Measurements from ENCODE around the gene MRPL53. TPM values are rescaled to one million over a fixed set of nuclear protein-coding genes. Genes with fewer than 3 reads are reported as not detected.

MRPL53 gene
- total and polyA plus RNA-seq, 4 donors = 23.3 to 106 (median 70.7) TPM

GRCh38 chr2:74441690-74442482 is 30.6 kb downstream of the MRPL53 start, which contains the start of gene RTKN:
Gene RTKN, minus strand, starts transcription at chr2:74441937. Its CDS starts 121 bp downstream, at chr2:74441816.
- Histone ChIP-seq H3K9ac (ENCODE audit: insufficient read depth in 1 of 2, low read length in 2 of 2) (peak within 1 kb of the TSS; percentile 53 to 81), H3K27ac (ENCODE audit: low read depth in 1 of 2, low read length in 1 of 2) (peak within 1 kb of the TSS; percentile 82 to 89), H3K4me1 (ENCODE audit: control insufficient read depth in 5 of 5, insufficient read depth in 5 of 5, low read length in 5 of 5) (peaks cover 0 to 52% (median 21%) of the 10 kb centered on the region in 5 donors), H3K27me3 (ENCODE audit: control insufficient read depth in 3 of 3, insufficient read depth in 3 of 3, low read length in 2 of 3) (no peaks in the 10 kb centered on the region), H3K4me3 (peak within 1 kb of the TSS; percentile 42), H3K9me3 (ENCODE audit: control insufficient read depth in 4 of 4, insufficient read depth in 3 of 4, low read length in 3 of 4) (no peaks in the 10 kb centered on the region), H3K36me3 (ENCODE audit: control insufficient read depth in 4 of 4, insufficient read depth in 4 of 4, low read length in 4 of 4) (no peaks in the 10 kb centered on the region)
- DNase-seq (peak; percentile 46 to 58 (median 52)), ATAC-seq (ENCODE audit: insufficient read depth, low FRiP score) (peak; percentile 73)
- 14 to 19% methylated on average over 75 of the region's 75 CpGs for WGBS, 2 donors
- no peak for TF ChIP-seq CTCF (IDR thresholded peaks at IDR 0.05; ENCODE audit: control extremely low read depth, extremely low read depth)

- Histone ChIP-seq H3K27ac (ENCODE audit: low read depth in 1 of 2, low read length in 1 of 2) (peak overlapping the region; percentile 82 to 89), H3K27me3 (ENCODE audit: control insufficient read depth in 3 of 3, insufficient read depth in 3 of 3, low read length in 2 of 3) (no peaks in the 10 kb centered on the region), H3K9me3 (ENCODE audit: control insufficient read depth in 4 of 4, insufficient read depth in 3 of 4, low read length in 3 of 4) (no peaks in the 10 kb centered on the region), H3K4me1 (ENCODE audit: control insufficient read depth in 5 of 5, insufficient read depth in 5 of 5, low read length in 5 of 5) (peaks cover 0 to 59% (median 21%) of the 10 kb centered on the region in 5 donors), H3K9ac (ENCODE audit: insufficient read depth in 1 of 2, low read length in 2 of 2) (peak overlapping the region; percentile 53 to 81), H3K4me3 (peak overlapping the region; percentile 42), H3K36me3 (ENCODE audit: control insufficient read depth in 4 of 4, insufficient read depth in 4 of 4, low read length in 4 of 4) (no peaks in the 10 kb centered on the region)
- DNase-seq (no peak), ATAC-seq (ENCODE audit: insufficient read depth, low FRiP score) (no peak)
- TF ChIP-seq CTCF (IDR thresholded peaks at IDR 0.05; ENCODE audit: control extremely low read depth, extremely low read depth) = no peak
- WGBS, 2 donors = 34 to 43% methylated on average over 33 of the region's 33 CpGs
Measured at GRCh38 chr2:74441170-74441689, 31.2 kb downstream of the MRPL53 start.

GRCh38 chr2:74440378-74441169 is 31.9 kb downstream of the MRPL53 start:
- Histone ChIP-seq H3K4me1 (ENCODE audit: control insufficient read depth in 5 of 5, insufficient read depth in 5 of 5, low read length in 5 of 5) (peaks cover 0 to 63% (median 21%) of the 10 kb centered on the region in 5 donors), H3K36me3 (ENCODE audit: control insufficient read depth in 4 of 4, insufficient read depth in 4 of 4, low read length in 4 of 4) (peaks cover 0 to 3% (median 0%) of the 10 kb centered on the region in 4 donors), H3K9ac (ENCODE audit: insufficient read depth in 1 of 2, low read length in 2 of 2) (peak overlapping the region; percentile 55 to 81), H3K9me3 (ENCODE audit: control insufficient read depth in 4 of 4, insufficient read depth in 3 of 4, low read length in 3 of 4) (no peaks in the 10 kb centered on the region), H3K27me3 (ENCODE audit: control insufficient read depth in 3 of 3, insufficient read depth in 3 of 3, low read length in 2 of 3) (no peaks in the 10 kb centered on the region), H3K4me3 (peak overlapping the region; percentile 50), H3K27ac (ENCODE audit: low read depth in 1 of 2, low read length in 1 of 2) (peak overlapping the region; percentile 82 to 89)
- 16 to 21% methylated on average over 42 to 45 of the region's 45 CpGs for WGBS, 2 donors
- peak; percentile 96 to 99 (median 98) for DNase-seq
- TF ChIP-seq CTCF (IDR thresholded peaks at IDR 0.05; ENCODE audit: control extremely low read depth, extremely low read depth) = no peak
- peak; percentile 82 for ATAC-seq (ENCODE audit: insufficient read depth, low FRiP score)

Data from lung (tissue), 12 donors.